PFSK-1 (cell line): ENCODE measurements around the gene DDT.
"Not testable (repeated sequence)": the region's sequence is repeated elsewhere in the genome, so short reads cannot be mapped to it uniquely, and the experiment has no call there.

ENCODE experiments used
- POLR2AphosphoS5 ChIP-seq: IDR thresholded peaks from 2 replicates; pipeline ENCODE4 v1.6.1; 2012; ENCODE audit warnings: low read depth, mild to moderate bottlenecking, control low read depth, low read length, moderate library complexity
- SIN3A ChIP-seq: IDR thresholded peaks from 2 replicates; pipeline ENCODE4 v1.6.1; 2012; ENCODE audit warnings: mild to moderate bottlenecking, low read length, moderate library complexity, borderline replicate concordance; ENCODE audit not compliant: insufficient read depth

DNA sequence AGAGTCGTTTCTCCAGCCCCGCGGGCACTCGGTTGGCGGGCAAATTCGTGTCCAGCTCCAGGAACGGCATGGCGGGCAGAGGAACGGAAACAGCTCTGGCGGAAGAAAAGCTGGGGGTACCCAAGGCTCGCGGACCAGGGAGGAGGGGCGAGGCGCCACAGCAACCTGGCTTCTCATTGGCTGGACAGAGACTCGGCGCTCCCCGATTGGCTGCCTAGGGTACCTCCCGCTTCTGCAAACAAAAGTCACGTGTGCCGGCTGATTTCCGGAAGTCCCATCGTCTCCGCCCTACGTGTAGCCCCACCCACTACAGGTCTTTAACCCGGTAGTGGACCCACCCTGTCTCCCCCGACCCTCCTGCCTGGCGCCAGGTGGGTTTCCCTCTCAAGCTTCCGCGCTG lies at the start of gene DDT:
- TF ChIP-seq POLR2AphosphoS5, SIN3A: not testable (repeated sequence)
